ENCODE results near the gene ENTPD1.

The ENTPD1 gene

DNA sequence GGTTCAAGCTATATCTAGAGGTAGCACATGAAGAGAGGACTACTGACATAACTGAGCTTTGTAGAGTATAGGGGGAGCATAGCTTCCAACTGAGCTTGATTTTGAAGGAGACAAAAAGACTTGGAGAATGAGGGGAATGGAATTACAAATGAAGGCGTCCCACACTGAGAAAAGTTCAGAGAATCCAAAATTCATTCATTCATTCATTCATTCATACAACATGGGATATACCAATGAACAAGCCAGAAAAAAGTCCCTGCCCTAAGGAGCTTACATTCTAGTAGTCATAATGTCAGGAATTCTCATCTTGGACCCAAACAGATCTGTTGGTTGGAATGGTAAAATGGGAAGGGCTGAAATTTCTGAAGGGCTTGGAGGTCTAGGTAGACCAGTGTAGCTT, 62.0 kb downstream of the ENTPD1 start:
- TF ChIP-seq, protein P1, sequence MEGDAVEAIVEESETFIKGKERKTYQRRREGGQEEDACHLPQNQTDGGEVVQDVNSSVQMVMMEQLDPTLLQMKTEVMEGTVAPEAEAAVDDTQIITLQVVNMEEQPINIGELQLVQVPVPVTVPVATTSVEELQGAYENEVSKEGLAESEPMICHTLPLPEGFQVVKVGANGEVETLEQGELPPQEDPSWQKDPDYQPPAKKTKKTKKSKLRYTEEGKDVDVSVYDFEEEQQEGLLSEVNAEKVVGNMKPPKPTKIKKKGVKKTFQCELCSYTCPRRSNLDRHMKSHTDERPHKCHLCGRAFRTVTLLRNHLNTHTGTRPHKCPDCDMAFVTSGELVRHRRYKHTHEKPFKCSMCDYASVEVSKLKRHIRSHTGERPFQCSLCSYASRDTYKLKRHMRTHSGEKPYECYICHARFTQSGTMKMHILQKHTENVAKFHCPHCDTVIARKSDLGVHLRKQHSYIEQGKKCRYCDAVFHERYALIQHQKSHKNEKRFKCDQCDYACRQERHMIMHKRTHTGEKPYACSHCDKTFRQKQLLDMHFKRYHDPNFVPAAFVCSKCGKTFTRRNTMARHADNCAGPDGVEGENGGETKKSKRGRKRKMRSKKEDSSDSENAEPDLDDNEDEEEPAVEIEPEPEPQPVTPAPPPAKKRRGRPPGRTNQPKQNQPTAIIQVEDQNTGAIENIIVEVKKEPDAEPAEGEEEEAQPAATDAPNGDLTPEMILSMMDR (IDR thresholded peaks at IDR 0.05; ENCODE audit: borderline replicate concordance, control extremely low read depth, extremely low read depth, insufficient read depth, missing control alignments) = no peak

DNA sequence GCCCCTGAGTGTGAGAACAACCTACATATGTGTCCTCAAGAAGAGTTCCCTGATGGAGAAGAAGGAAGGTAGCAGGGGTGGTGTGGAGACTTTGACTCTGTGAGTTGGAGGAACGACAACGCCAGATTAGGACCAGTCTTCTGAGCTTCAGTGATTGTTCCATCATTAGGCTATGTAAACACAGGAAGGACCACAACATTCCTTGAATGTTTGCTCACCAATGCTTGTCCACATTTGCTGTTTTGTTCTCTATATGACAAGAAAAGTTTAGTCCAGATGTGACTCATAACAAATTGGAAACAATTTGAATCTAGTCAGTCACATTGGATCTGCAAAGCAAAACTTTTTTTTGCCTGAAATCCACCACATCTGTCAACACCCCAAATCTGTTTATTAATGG, 62.7 kb downstream of the ENTPD1 start:
- no peak for DNase-seq (ENCODE audit: low spot score)
- in situ Hi-C loops (cut with MboI; ENCODE audit: low sequenced_read_pairs, unreplicated experiment) = no loop called here
- TF ChIP-seq, protein P1 (IDR thresholded peaks at IDR 0.05; ENCODE audit: borderline replicate concordance, control extremely low read depth, extremely low read depth, insufficient read depth, missing control alignments) = no peak

More for the DNA sequence above, 62.0 kb downstream of the ENTPD1 start:
- no peak for DNase-seq (ENCODE audit: low spot score)
- in situ Hi-C loops (cut with MboI; ENCODE audit: low sequenced_read_pairs, unreplicated experiment) = no loop called here

DNA sequence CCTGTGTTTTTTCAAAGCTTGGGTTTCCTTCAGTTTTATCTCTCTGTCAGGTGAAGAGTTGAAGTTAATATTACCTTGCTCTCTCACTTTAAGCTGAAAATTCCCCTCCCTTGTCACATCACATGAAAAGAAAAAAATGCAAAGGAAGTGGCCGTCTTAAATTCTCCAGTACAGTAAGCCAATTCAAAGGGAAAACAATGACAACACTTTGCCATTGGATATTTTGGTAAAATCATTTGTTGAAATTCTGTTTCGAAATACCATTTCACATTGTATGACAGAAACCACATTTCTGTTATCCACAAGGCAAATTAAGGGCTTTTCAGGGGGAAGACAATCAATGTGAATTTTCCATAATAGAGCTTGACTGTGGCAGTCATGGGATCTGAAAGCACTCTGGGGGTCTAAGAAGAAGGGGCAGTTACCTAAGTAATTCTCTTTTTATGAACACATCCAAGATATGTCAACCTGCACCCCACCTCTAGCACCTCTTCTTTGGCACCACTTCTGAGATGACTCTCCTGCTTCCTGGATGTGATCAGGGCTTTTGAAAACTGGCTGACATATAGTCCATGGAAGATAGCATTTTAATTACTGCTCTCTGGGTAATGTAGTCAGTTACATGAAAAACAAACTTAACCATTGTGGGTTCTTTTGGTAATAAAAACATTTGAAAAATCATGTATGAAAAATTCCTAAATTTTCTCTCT, 63.8 kb downstream of the ENTPD1 start:
- in situ Hi-C loops (cut with MboI; ENCODE audit: low sequenced_read_pairs, unreplicated experiment) = no loop called here
- TF ChIP-seq, protein P1 (IDR thresholded peaks at IDR 0.05; ENCODE audit: borderline replicate concordance, control extremely low read depth, extremely low read depth, insufficient read depth, missing control alignments) = no peak
- no peak for DNase-seq (ENCODE audit: low spot score)

DNA sequence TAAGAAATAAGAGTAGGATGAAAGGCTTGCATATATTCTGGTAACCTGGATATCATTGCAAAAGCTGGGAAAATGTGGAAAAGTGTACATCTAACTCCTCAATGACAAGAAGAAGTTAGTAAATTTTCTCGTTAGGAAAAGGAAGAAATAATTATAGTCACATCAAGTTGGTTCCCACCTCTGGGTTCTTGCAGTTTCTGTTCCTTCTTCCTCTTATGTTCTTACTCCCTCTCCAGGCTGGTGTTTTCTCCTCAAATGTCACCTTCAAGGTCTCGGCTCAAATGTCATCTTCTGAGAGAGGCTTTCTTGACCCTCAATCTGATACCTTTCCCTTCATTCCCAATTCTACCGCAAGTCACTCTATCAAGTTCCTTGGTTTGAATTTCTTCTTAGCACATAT, 64.4 kb downstream of the ENTPD1 start:
- DNase-seq (ENCODE audit: low spot score) = no peak
- TF ChIP-seq, protein P1 (IDR thresholded peaks at IDR 0.05; ENCODE audit: borderline replicate concordance, control extremely low read depth, extremely low read depth, insufficient read depth, missing control alignments) = no peak
- in situ Hi-C loops (cut with MboI; ENCODE audit: low sequenced_read_pairs, unreplicated experiment) = no loop called here

DNA sequence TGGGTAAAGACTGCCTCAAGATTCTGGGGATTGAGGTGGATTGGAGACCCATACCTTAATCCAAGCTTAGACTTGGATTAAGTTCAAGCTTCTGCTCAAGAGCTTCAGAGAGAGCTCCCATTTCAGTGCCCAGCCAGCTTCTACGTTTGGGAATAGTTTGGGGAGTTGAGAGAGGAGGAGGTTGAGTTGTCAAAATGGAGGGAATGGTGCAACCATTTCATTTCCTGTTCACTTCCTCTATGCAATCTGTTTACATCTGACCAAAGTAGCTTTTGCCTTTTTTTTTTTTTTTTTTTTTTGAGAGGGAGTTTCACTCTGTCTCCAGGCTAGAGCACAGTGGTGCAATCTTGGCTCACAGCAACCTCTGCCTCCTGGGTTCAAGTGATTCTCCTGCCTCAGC, 65.8 kb downstream of the ENTPD1 start:
- in situ Hi-C loops (cut with MboI; ENCODE audit: low sequenced_read_pairs, unreplicated experiment) = no loop called here
- DNase-seq (ENCODE audit: low spot score) = no peak
- TF ChIP-seq, protein P1 (IDR thresholded peaks at IDR 0.05; ENCODE audit: borderline replicate concordance, control extremely low read depth, extremely low read depth, insufficient read depth, missing control alignments) = no peak

DNA sequence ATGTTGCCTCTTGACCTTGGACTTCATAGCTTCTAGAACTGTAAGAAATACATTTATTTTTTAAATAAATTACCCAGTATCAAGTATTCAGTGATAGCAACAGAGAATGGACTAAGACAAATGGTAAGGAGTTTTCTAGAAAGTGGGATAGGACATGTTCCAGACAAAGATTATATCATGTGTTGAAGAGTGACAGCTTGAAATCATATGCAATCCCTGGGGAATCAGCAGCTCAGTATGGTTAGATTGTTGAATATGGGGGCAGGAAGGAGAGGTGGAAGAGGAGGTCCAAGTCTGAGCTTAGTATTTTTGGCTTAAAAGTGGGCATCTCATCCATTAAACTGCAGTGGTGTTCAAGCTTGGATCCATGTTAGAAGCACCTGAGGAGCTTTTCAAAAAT, 74.1 kb downstream of the ENTPD1 start:
- no peak for DNase-seq (ENCODE audit: low spot score)
- TF ChIP-seq, protein P1 (IDR thresholded peaks at IDR 0.05; ENCODE audit: borderline replicate concordance, control extremely low read depth, extremely low read depth, insufficient read depth, missing control alignments) = no peak
- in situ Hi-C loops (cut with MboI; ENCODE audit: low sequenced_read_pairs, unreplicated experiment) = no loop called here
